Caco-2 (cell line): Measurements from ENCODE around the gene GRIN1. TPM values are rescaled to one million over a fixed set of nuclear protein-coding genes. Genes with fewer than 3 reads are reported as not detected.

ENCODE experiments used
- Bru-seq: library from RNA; stranded (reverse); fragments of 400-500 nt; gene quantifications from one replicate; lab custom pipeline; 2021; lab: Mats Ljungman, UMichigan
- BruChase-seq, 2 experiments: library from RNA; stranded (reverse); fragments of 400-500 nt; gene quantifications; one replicate each; lab custom pipeline; 2021; lab: Mats Ljungman, UMichigan
- BruUV-seq: library from RNA; stranded (reverse); fragments of 400-500 nt; replicated peaks from 2 replicates; lab custom pipeline; 2021; lab: Mats Ljungman, UMichigan
- CTCF ChIA-PET: fragments of 300-600 bp; sonication (Branson Sonifier 250); formaldehyde crosslinking; loops from one replicate; lab custom pipeline; 2022; ENCODE audit warnings: antibody characterized with exemption; lab: Charles Lee
- POLR2A ChIA-PET: fragments of 300-600 bp; sonication (Branson Sonifier 250); formaldehyde crosslinking; loops from one replicate; lab custom pipeline; 2022; ENCODE audit warnings: antibody characterized with exemption; lab: Charles Lee
- DNase-seq, 2 experiments: peaks; one replicate each; pipeline versions ENCODE4 v3.0.0 to v3.0.0-alpha.2; 2020 to 2022
- H3K27me3 ChIP-seq: replicated peaks from 2 replicates; pipeline ENCODE4 v1.6.0; 2011; ENCODE audit warnings: low read length; ENCODE audit not compliant: control insufficient read depth, insufficient read depth
- H3K36me3 ChIP-seq: 2 replicates; pipeline ENCODE4 v1.5.1; 2011; ENCODE audit warnings: low read length; ENCODE audit not compliant: control insufficient read depth, insufficient read depth
- H3K4me1 ChIP-seq: fragments of 250-450 bp; sonication (Bioruptor Pico); 2 replicates; pipeline ENCODE4 v1.5.1; 2020; ENCODE audit warnings: mild to moderate bottlenecking
- H3K4me3 ChIP-seq: 2 replicates; pipeline ENCODE4 v1.5.1; 2011; ENCODE audit warnings: low read depth, mild to moderate bottlenecking, control low read depth, low read length
- H3K9me3 ChIP-seq: fragments of 250-450 bp; sonication (Bioruptor Pico); 2 replicates; pipeline ENCODE4 v1.5.1; 2020; ENCODE audit warnings: mild to moderate bottlenecking, moderate library complexity
- H3K27ac Mint-ChIP-seq: one replicate; pipeline ENCODE4 v1.8.0; 2022; ENCODE audit warnings: mixed read lengths; ENCODE audit not compliant: unreplicated experiment
- H3K27me3 Mint-ChIP-seq: one replicate; pipeline ENCODE4 v1.8.0; 2022; ENCODE audit warnings: mixed read lengths; ENCODE audit not compliant: insufficient read depth, unreplicated experiment
- H3K36me3 Mint-ChIP-seq: one replicate; pipeline ENCODE4 v1.8.0; 2022; ENCODE audit warnings: mild to moderate bottlenecking, mixed read lengths; ENCODE audit not compliant: insufficient read depth, unreplicated experiment
- H3K4me1 Mint-ChIP-seq: one replicate; pipeline ENCODE4 v1.8.0; 2022; ENCODE audit warnings: low read depth, mixed read lengths; ENCODE audit not compliant: unreplicated experiment
- H3K4me3 Mint-ChIP-seq: one replicate; pipeline ENCODE4 v1.8.0; 2022; ENCODE audit warnings: mild to moderate bottlenecking, moderate library complexity, mixed read lengths; ENCODE audit not compliant: unreplicated experiment
- H3K9me3 Mint-ChIP-seq: one replicate; pipeline ENCODE4 v1.8.0; 2022; ENCODE audit warnings: mixed read lengths; ENCODE audit not compliant: unreplicated experiment
- CTCF ChIP-seq, 2 experiments: fragments of 200-600 bp in 1 of 2; IDR thresholded peaks; 1 replicate in 1 of 2; 2 replicates in 1 of 2; pipeline versions ENCODE4 v1.5.1 to v1.8.0; 2011 to 2022; ENCODE audit warnings: antibody characterized with exemption in 1 of 2, control low read depth in 1 of 2, inconsistent platforms in 1 of 2, low read depth in 1 of 2, low read length in 1 of 2, mild to moderate bottlenecking in 1 of 2, moderate library complexity in 1 of 2; ENCODE audit not compliant: insufficient read depth in 1 of 2, severe bottlenecking in 1 of 2, unreplicated experiment in 1 of 2
- intact Hi-C: fragments of 100-400 bp; cut with micrococcal nuclease; formaldehyde crosslinking; loops from one replicate; pipeline ENCODE4 v1.10.0; 2022; ENCODE audit not compliant: unreplicated experiment
- long read RNA-seq: library from polyadenylated mRNA; stranded (forward); transcript quantifications from one replicate; pipeline ENCODE4 v2.0.0, GENCODE V29; 2022
- total RNA-seq: library from RNA; stranded (reverse); gene quantifications from 2 replicates; pipeline ENCODE4 v1.2.3, GENCODE V29; 2022

Gene GRIN1
- total RNA-seq (1.9 and 3.7 TPM in 2 replicates), Bru-seq, nascent RNA (percentile 14 among the genes with signal in this experiment), BruChase-seq, experiment 1, labeled RNA remaining after a 2-hour chase (percentile 13 among the genes with signal in this experiment), BruChase-seq, experiment 2, labeled RNA remaining after a 6-hour chase (percentile 14 among the genes with signal in this experiment)
- long read RNA-seq, partial matches to known transcripts, result 2 of 2 reads
- long read RNA-seq, other reads (novel, unspliced or antisense), result 0 of 2 reads

- Histone ChIP-seq H3K9me3 (no peaks in the 10 kb centered on the region), H3K27me3 (no peaks in the 10 kb centered on the region), H3K4me3 (no peak within 1 kb of the TSS), H3K4me1 (peaks cover 10% of the 10 kb centered on the region; the same call in 1 of the 2 replicates), H3K36me3 (no peaks in the 10 kb centered on the region)
- H3K9me3 Mint-ChIP-seq, result no peaks in the 10 kb centered on the region
- ChIA-PET POLR2A (no interaction called here), CTCF (no interaction called here)
- intact Hi-C loops, result no loop called here
- H3K36me3 Mint-ChIP-seq, result peaks cover 6% of the 10 kb centered on the region
- no peak within 1 kb of the TSS for H3K4me3 Mint-ChIP-seq
- no peak within 1 kb of the TSS for H3K27ac Mint-ChIP-seq
- no TSS peak for BruUV-seq
- TF ChIP-seq CTCF (IDR thresholded peaks at IDR 0.05; ENCODE audit: insufficient read depth in 1 of 2, low read depth in 1 of 2, low read length in 1 of 2, severe bottlenecking in 1 of 2, unreplicated experiment in 1 of 2), result no peak
- DNase-seq, result peak in 1 of 2 experiments; percentile 70
- peaks cover 9% of the 10 kb centered on the region for H3K27me3 Mint-ChIP-seq
- no peaks in the 10 kb centered on the region for H3K4me1 Mint-ChIP-seq
Observed at GRCh38 chr9:137138722-137139467, at the start of gene GRIN1. TSS of gene GRIN1 (plus strand) at chr9:137139154. CDS start at chr9:137139487, 333 bp downstream.

GRCh38 chr9:137089232-137089947 lies 49.6 kb upstream of the GRIN1 start:
- no peaks in the 10 kb centered on the region for H3K9me3 ChIP-seq
- no peaks in the 10 kb centered on the region for H3K27me3 ChIP-seq
- peak in 1 of 2 experiments; percentile 26 for DNase-seq
- Mint-ChIP-seq H3K27me3 (no peaks in the 10 kb centered on the region), H3K36me3 (peaks cover 21% of the 10 kb centered on the region), H3K4me1 (peaks cover 15% of the 10 kb centered on the region), H3K4me3 (no peak overlapping the region), H3K27ac (peak overlapping the region; percentile 47), H3K9me3 (no peaks in the 10 kb centered on the region)
- TF ChIP-seq CTCF (IDR thresholded peaks at IDR 0.05; ENCODE audit: insufficient read depth in 1 of 2, low read depth in 1 of 2, low read length in 1 of 2, severe bottlenecking in 1 of 2, unreplicated experiment in 1 of 2), result no peak
- H3K4me3 ChIP-seq, result no peak overlapping the region
- intact Hi-C loops, result no loop called here
- POLR2A ChIA-PET, result no interaction called here
- H3K36me3 ChIP-seq, result no peaks in the 10 kb centered on the region; the same call in 1 of the 2 replicates
- CTCF ChIA-PET, result interaction anchor here (1.1 kb wide), 1 partner anchor 25 kb away, joined by 6 read pairs; no protein-coding TSS in a partner anchor
- no TSS peak for BruUV-seq
- peaks cover 7% of the 10 kb centered on the region for H3K4me1 ChIP-seq
